ENCODE results near the gene OSER1. TPM values are rescaled to one million over a fixed set of nuclear protein-coding genes. Genes with fewer than 3 reads are reported as not detected.

OSER1 gene
- total and polyA plus RNA-seq, 8 donors, result 7.8 to 87.5 (median 31.7) TPM

- Histone ChIP-seq H3K27me3 (peaks cover 0 to 11% (median 0%) of the 10 kb centered on the region in 3 donors), H3K4me3 (peak overlapping the region in 3 of 4 donors; percentile 20 to 44 (median 31)), H3K4me1 (peaks cover 4 to 30% (median 11%) of the 10 kb centered on the region in 4 donors), H3K9me3 (no peaks in the 10 kb centered on the region), H3K36me3 (no peaks in the 10 kb centered on the region), H3K27ac (peak overlapping the region in 4 of 5 donors; percentile 35 to 91 (median 70))
- TF ChIP-seq CTCF (IDR thresholded peaks at IDR 0.05) (no peak), EP300 (IDR thresholded peaks at IDR 0.05) (no peak), POLR2AphosphoS5 (IDR thresholded peaks at IDR 0.05) (peak; percentile 8 to 87 (median 39))
- intact Hi-C loops (cut with DNase I; ENCODE audit: low total_unique reads), result no loop called here
- peak in 1 of 2 donors; percentile 84 for DNase-seq
- 36 to 57% (median 45%) methylated on average over 9 of the region's 9 CpGs for WGBS, 5 donors
These were observed 29.8 kb downstream of the OSER1 start for GRCh38 chr20:44180814-44181213.

- H3K27ac ChIP-seq, result peak overlapping the region in 4 of 5 donors; percentile 22 to 91 (median 70)
These were observed 33.6 kb downstream of the OSER1 start for GRCh38 chr20:44176833-44177534.

GRCh38 chr20:44174996-44175765 lies 35.4 kb downstream of the OSER1 start:
- TF ChIP-seq POLR2A (IDR thresholded peaks at IDR 0.05) (no peak), EP300 (IDR thresholded peaks at IDR 0.05) (no peak), POLR2AphosphoS5 (IDR thresholded peaks at IDR 0.05) (no peak), CTCF (IDR thresholded peaks at IDR 0.05) (no peak)
- Histone ChIP-seq H3K4me3 (no peak overlapping the region), H3K9me3 (no peaks in the 10 kb centered on the region), H3K4me1 (peaks cover 4 to 66% (median 10%) of the 10 kb centered on the region in 4 donors), H3K36me3 (no peaks in the 10 kb centered on the region), H3K27me3 (peaks cover 0 to 1% (median 0%) of the 10 kb centered on the region in 3 donors), H3K27ac (peak overlapping the region in 2 of 5 donors; percentile 80 to 91)
- intact Hi-C loops (cut with DNase I; ENCODE audit: low total_unique reads), result no loop called here
- WGBS, 5 donors, result 72 to 83% (median 80%) methylated on average over 12 to 13 of the region's 13 CpGs
- DNase-seq, result no peak

More at GRCh38 chr20:44176833-44177534, 33.6 kb downstream of the OSER1 start:
- Histone ChIP-seq H3K36me3 (no peaks in the 10 kb centered on the region), H3K4me3 (no peak overlapping the region), H3K4me1 (peaks cover 4 to 57% (median 13%) of the 10 kb centered on the region in 4 donors), H3K27me3 (peaks cover 0 to 11% (median 0%) of the 10 kb centered on the region in 3 donors), H3K9me3 (no peaks in the 10 kb centered on the region)
- 23 to 37% (median 27%) methylated on average over 12 to 14 of the region's 14 CpGs for WGBS, 5 donors
- intact Hi-C loops (cut with DNase I; ENCODE audit: low total_unique reads), result no loop called here
- DNase-seq, result peak; percentile 48 to 79
- TF ChIP-seq EP300 (IDR thresholded peaks at IDR 0.05) (no peak), POLR2AphosphoS5 (IDR thresholded peaks at IDR 0.05) (peak in 2 of 3 donors; percentile 23 to 46), POLR2A (IDR thresholded peaks at IDR 0.05) (no peak)

- WGBS, 5 donors, result 69 to 75% (median 71%) methylated on average over 8 of the region's 8 CpGs
- H3K27ac ChIP-seq, result peak overlapping the region in 2 of 5 donors; percentile 47 to 82
- no peaks in the 10 kb centered on the region for H3K36me3 ChIP-seq
- no peak overlapping the region for H3K4me3 ChIP-seq
- peaks cover 0 to 4% (median 0%) of the 10 kb centered on the region in 3 donors for H3K27me3 ChIP-seq
- H3K9me3 ChIP-seq, result no peaks in the 10 kb centered on the region
- DNase-seq, result no peak
- peaks cover 4 to 66% (median 10%) of the 10 kb centered on the region in 4 donors for H3K4me1 ChIP-seq
- intact Hi-C loops (cut with DNase I; ENCODE audit: low total_unique reads), result no loop called here
- no peak for TF ChIP-seq EP300 (IDR thresholded peaks at IDR 0.05)
These were observed 36.7 kb downstream of the OSER1 start for GRCh38 chr20:44173846-44174245.

GRCh38 chr20:44173116-44173515 lies 37.5 kb downstream of the OSER1 start:
- no peaks in the 10 kb centered on the region for H3K9me3 ChIP-seq
- peak overlapping the region in 2 of 5 donors; percentile 47 to 82 for H3K27ac ChIP-seq
- peaks cover 0 to 4% (median 0%) of the 10 kb centered on the region in 3 donors for H3K27me3 ChIP-seq
- H3K36me3 ChIP-seq, result no peaks in the 10 kb centered on the region
- intact Hi-C loops (cut with DNase I; ENCODE audit: low total_unique reads), result no loop called here
- WGBS, 5 donors, result 64 to 77% (median 72%) methylated on average over 5 of the region's 5 CpGs
- TF ChIP-seq EP300 (IDR thresholded peaks at IDR 0.05) (no peak), CTCF (IDR thresholded peaks at IDR 0.05) (no peak), POLR2AphosphoS5 (IDR thresholded peaks at IDR 0.05) (no peak), POLR2A (IDR thresholded peaks at IDR 0.05) (no peak)
- H3K4me3 ChIP-seq, result no peak overlapping the region
- no peak for DNase-seq
- H3K4me1 ChIP-seq, result peaks cover 4 to 66% (median 10%) of the 10 kb centered on the region in 4 donors

All from stomach (tissue), 9 donors.